ENCODE data around the gene STAG1.
"Not testable (repeated sequence)": the region's sequence is repeated elsewhere in the genome, so short reads cannot be mapped to it uniquely, and the experiment has no call there.

Gene STAG1

GRCh38 chr3:136653628-136654027 lies 98.5 kb downstream of the STAG1 start:
- DNase-seq (ENCODE audit: extremely low read depth in 1 of 2, low read depth in 1 of 2): no peak

- no peak for DNase-seq (ENCODE audit: extremely low read depth in 1 of 2, low read depth in 1 of 2)
Measured at GRCh38 chr3:136651581-136651980, 100.6 kb downstream of the STAG1 start.

GRCh38 chr3:136650461-136650860 lies 101.7 kb downstream of the STAG1 start:
- DNase-seq (ENCODE audit: extremely low read depth in 1 of 2, low read depth in 1 of 2): no peak

GRCh38 chr3:136645915-136646314 lies 106.3 kb downstream of the STAG1 start:
- DNase-seq (ENCODE audit: extremely low read depth in 1 of 2, low read depth in 1 of 2): no peak

- no peak for DNase-seq (ENCODE audit: extremely low read depth in 1 of 2, low read depth in 1 of 2)
Measured at GRCh38 chr3:136644212-136644611, 108.0 kb downstream of the STAG1 start.

GRCh38 chr3:136643380-136643779 lies 108.8 kb downstream of the STAG1 start:
- not testable (repeated sequence) for DNase-seq (ENCODE audit: extremely low read depth in 1 of 2, low read depth in 1 of 2)

GRCh38 chr3:136642711-136643110 lies 109.5 kb downstream of the STAG1 start:
- DNase-seq (ENCODE audit: extremely low read depth in 1 of 2, low read depth in 1 of 2): no peak

GRCh38 chr3:136639069-136639468 lies 113.1 kb downstream of the STAG1 start:
- no peak for DNase-seq (ENCODE audit: extremely low read depth in 1 of 2, low read depth in 1 of 2)

GRCh38 chr3:136637176-136637575 lies 115.0 kb downstream of the STAG1 start:
- DNase-seq (ENCODE audit: extremely low read depth in 1 of 2, low read depth in 1 of 2): no peak

- no peak for DNase-seq (ENCODE audit: extremely low read depth in 1 of 2, low read depth in 1 of 2)
Measured at GRCh38 chr3:136634821-136635220, 117.4 kb downstream of the STAG1 start.

- DNase-seq (ENCODE audit: extremely low read depth in 1 of 2, low read depth in 1 of 2): no peak
Measured at GRCh38 chr3:136632625-136633081, 119.5 kb downstream of the STAG1 start.

GRCh38 chr3:136631424-136631823 lies 120.8 kb downstream of the STAG1 start:
- no peak for DNase-seq (ENCODE audit: extremely low read depth in 1 of 2, low read depth in 1 of 2)

GRCh38 chr3:136630915-136631314 lies 121.3 kb downstream of the STAG1 start:
- no peak for DNase-seq (ENCODE audit: extremely low read depth in 1 of 2, low read depth in 1 of 2)

- DNase-seq (ENCODE audit: extremely low read depth in 1 of 2, low read depth in 1 of 2): no peak
Measured at GRCh38 chr3:136626493-136626892, 125.7 kb downstream of the STAG1 start.

GRCh38 chr3:136624894-136625815 lies 127.0 kb downstream of the STAG1 start:
- DNase-seq (ENCODE audit: extremely low read depth in 1 of 2, low read depth in 1 of 2): no peak

- no peak for DNase-seq (ENCODE audit: extremely low read depth in 1 of 2, low read depth in 1 of 2)
Measured at GRCh38 chr3:136624371-136624770, 127.8 kb downstream of the STAG1 start.

- no peak for DNase-seq (ENCODE audit: extremely low read depth in 1 of 2, low read depth in 1 of 2)
Measured at GRCh38 chr3:136621628-136622027, 130.6 kb downstream of the STAG1 start.

GRCh38 chr3:136620436-136620835 lies 131.7 kb downstream of the STAG1 start:
- no peak for DNase-seq (ENCODE audit: extremely low read depth in 1 of 2, low read depth in 1 of 2)

GRCh38 chr3:136617969-136618525 lies 134.1 kb downstream of the STAG1 start:
- DNase-seq (ENCODE audit: extremely low read depth in 1 of 2, low read depth in 1 of 2): not testable (repeated sequence)

- DNase-seq (ENCODE audit: extremely low read depth in 1 of 2, low read depth in 1 of 2): no peak
Measured at GRCh38 chr3:136617198-136617597, 135.0 kb downstream of the STAG1 start.

- no peak for DNase-seq (ENCODE audit: extremely low read depth in 1 of 2, low read depth in 1 of 2)
Measured at GRCh38 chr3:136612512-136612911, 139.7 kb downstream of the STAG1 start.

GRCh38 chr3:136606990-136607389 lies 145.2 kb downstream of the STAG1 start:
- no peak for DNase-seq (ENCODE audit: extremely low read depth in 1 of 2, low read depth in 1 of 2)

Data from stimulated activated CD8-positive, alpha-beta memory T cell treated with anti-CD3 and anti-CD28 coated beads, Interleukin-7, amount 100 ng/mL, for 48 hours (primary cell).